ENCODE data around the gene NPHP4.

- TF ChIP-seq, protein P1, sequence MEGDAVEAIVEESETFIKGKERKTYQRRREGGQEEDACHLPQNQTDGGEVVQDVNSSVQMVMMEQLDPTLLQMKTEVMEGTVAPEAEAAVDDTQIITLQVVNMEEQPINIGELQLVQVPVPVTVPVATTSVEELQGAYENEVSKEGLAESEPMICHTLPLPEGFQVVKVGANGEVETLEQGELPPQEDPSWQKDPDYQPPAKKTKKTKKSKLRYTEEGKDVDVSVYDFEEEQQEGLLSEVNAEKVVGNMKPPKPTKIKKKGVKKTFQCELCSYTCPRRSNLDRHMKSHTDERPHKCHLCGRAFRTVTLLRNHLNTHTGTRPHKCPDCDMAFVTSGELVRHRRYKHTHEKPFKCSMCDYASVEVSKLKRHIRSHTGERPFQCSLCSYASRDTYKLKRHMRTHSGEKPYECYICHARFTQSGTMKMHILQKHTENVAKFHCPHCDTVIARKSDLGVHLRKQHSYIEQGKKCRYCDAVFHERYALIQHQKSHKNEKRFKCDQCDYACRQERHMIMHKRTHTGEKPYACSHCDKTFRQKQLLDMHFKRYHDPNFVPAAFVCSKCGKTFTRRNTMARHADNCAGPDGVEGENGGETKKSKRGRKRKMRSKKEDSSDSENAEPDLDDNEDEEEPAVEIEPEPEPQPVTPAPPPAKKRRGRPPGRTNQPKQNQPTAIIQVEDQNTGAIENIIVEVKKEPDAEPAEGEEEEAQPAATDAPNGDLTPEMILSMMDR (IDR thresholded peaks at IDR 0.05), result no peak
- TF ChIP-seq POLR2A (IDR thresholded peaks at IDR 0.05), result no peak
Measured at GRCh38 chr1:6035719-6036118, 43.5 kb upstream of the NPHP4 start.

Measured in right lobe of liver (tissue), 4 donors.